ENCODE results near the gene MIDN.

GRCh38 chr19:1280636-1281568 lies 32.5 kb downstream of the MIDN start:
- no peak for TF ChIP-seq CTCF (IDR thresholded peaks at IDR 0.05)
- TF ChIP-seq POLR2A (IDR thresholded peaks at IDR 0.05): no peak
